ENCODE results near the gene PHLDB2.

PHLDB2 gene

DNA sequence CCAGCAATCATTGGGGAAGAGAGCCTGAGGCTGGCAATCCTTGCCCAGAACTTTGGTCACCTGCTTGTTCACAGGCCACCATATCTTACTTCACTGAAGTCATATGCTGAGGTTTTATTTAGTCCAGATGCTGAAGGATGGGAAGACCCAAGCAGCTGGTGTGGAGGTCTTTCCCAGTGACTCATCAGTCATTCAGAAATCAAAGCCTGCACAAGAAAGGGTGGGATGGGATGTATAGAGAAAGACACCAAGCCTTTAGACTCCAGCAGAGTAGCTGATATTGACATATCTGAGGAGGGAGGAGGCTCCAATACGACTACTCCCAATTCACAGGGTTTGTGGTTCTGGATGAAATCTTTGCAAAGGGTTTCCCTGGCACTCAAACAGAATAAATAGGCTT is 13.0 kb upstream of the PHLDB2 start:
- TF ChIP-seq, protein P1, sequence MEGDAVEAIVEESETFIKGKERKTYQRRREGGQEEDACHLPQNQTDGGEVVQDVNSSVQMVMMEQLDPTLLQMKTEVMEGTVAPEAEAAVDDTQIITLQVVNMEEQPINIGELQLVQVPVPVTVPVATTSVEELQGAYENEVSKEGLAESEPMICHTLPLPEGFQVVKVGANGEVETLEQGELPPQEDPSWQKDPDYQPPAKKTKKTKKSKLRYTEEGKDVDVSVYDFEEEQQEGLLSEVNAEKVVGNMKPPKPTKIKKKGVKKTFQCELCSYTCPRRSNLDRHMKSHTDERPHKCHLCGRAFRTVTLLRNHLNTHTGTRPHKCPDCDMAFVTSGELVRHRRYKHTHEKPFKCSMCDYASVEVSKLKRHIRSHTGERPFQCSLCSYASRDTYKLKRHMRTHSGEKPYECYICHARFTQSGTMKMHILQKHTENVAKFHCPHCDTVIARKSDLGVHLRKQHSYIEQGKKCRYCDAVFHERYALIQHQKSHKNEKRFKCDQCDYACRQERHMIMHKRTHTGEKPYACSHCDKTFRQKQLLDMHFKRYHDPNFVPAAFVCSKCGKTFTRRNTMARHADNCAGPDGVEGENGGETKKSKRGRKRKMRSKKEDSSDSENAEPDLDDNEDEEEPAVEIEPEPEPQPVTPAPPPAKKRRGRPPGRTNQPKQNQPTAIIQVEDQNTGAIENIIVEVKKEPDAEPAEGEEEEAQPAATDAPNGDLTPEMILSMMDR (IDR thresholded peaks at IDR 0.05; ENCODE audit: control extremely low read depth, extremely low read depth, low read depth, missing control alignments) = no peak
- CTCF ChIA-PET = interaction anchor here (2.1 kb wide), 1 partner anchor 10 kb away, joined by 5 read pairs; no protein-coding TSS in a partner anchor
- POLR2A ChIA-PET = no interaction called here
- DNase-seq (ENCODE audit: extremely low spot score) = no peak

DNA sequence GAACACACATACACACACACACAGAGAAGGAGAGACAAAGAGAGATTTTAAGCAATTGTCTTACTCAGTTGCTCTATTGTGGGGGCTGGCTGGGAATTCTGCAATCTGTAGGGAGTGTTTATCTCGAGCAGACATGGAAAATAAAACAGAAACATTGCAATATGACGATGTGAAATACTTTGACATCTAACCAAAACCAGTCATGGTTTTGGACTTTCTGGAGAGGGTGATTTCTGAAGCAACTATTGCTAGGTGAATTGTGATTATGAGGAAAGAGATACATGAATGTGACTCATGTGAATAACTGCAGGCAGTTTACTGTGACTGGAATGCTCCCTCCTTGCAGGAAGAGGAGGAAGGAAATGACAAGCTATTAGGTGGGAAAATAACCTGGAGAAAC is 12.3 kb upstream of the PHLDB2 start:
- ChIA-PET CTCF (interaction anchor here (0.7 to 2.1 kb wide), 2 partner anchors 11 to 17 kb away, joined by 3 to 5 read pairs; no protein-coding TSS in a partner anchor), POLR2A (no interaction called here)
- no peak for DNase-seq (ENCODE audit: extremely low spot score)
- TF ChIP-seq, protein P1 (IDR thresholded peaks at IDR 0.05; ENCODE audit: control extremely low read depth, extremely low read depth, low read depth, missing control alignments) = no peak

DNA sequence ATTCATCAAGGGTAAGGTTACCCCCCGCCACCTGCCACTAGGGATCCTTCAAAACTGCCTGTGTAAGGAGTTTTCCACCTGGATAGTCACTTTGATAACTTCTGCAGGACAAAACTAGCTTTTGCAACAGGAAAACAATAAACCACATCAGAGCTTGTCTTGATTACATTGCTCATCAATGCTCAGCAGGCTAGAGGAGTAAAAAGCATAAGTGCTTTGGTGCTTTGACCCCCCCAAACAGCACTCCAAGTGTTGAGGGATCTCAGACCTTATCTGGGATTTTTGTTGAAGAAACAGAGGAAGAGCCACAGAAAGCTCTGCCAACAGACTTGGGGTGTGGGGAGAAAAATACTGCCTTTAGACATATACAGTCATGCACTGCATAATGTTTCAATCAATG is 10.8 kb upstream of the PHLDB2 start:
- POLR2A ChIA-PET = no interaction called here
- CTCF ChIA-PET = interaction anchor here (2.1 kb wide), 1 partner anchor 13 kb away, joined by 7 read pairs; no protein-coding TSS in a partner anchor
- TF ChIP-seq, protein P1 (IDR thresholded peaks at IDR 0.05; ENCODE audit: control extremely low read depth, extremely low read depth, low read depth, missing control alignments) = no peak
- DNase-seq (ENCODE audit: extremely low spot score) = no peak

GRCh38 chr3:111848778-111849177 is 10.3 kb upstream of the PHLDB2 start:
- TF ChIP-seq, protein P1 (IDR thresholded peaks at IDR 0.05; ENCODE audit: control extremely low read depth, extremely low read depth, low read depth, missing control alignments) = no peak
- CTCF ChIA-PET = interaction anchor here (1.1 to 2.6 kb wide), 4 partner anchors 8 to 15 kb away, joined by 3 to 9 read pairs (median 5); no protein-coding TSS in a partner anchor
- POLR2A ChIA-PET = no interaction called here
- DNase-seq (ENCODE audit: extremely low spot score) = no peak

DNA sequence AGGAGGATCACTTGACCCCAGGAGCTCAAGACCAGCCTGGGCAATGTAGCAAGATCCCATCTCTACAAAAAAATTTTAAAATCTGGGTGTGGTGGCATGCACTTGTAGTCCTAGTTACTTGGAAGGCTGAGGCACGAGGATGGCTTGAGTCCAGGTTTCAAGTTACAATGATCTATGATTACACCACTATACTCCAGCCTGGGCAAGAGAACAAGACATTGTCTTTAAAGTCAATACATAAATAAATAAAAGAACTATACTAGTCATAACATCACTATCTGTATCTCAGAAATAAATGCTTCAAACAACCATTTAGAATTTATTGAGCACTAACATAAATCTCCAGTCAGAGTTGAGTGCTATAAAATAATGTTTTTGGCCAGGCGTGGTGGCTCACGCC is 8.5 kb upstream of the PHLDB2 start:
- CTCF ChIA-PET = interaction anchor here (0.7 to 2.6 kb wide), 4 partner anchors 10 to 101 kb away, joined by 3 to 9 read pairs (median 5); no protein-coding TSS in a partner anchor

GRCh38 chr3:111851511-111851954 is 7.5 kb upstream of the PHLDB2 start:
- no peak for DNase-seq (ENCODE audit: extremely low spot score)
- POLR2A ChIA-PET = no interaction called here
- TF ChIP-seq, protein P1 (IDR thresholded peaks at IDR 0.05; ENCODE audit: control extremely low read depth, extremely low read depth, low read depth, missing control alignments) = no peak
- CTCF ChIA-PET = interaction anchor here (2.6 kb wide), 1 partner anchor 9 kb away, joined by 9 read pairs; no protein-coding TSS in a partner anchor

More for the DNA sequence above, 8.5 kb upstream of the PHLDB2 start:
- POLR2A ChIA-PET = no interaction called here
- TF ChIP-seq, protein P1 (IDR thresholded peaks at IDR 0.05; ENCODE audit: control extremely low read depth, extremely low read depth, low read depth, missing control alignments) = no peak
- no peak for DNase-seq (ENCODE audit: extremely low spot score)

Measured in GM10248 (cell line).